HFF-Myc (cell line): Measurements from ENCODE around the gene ADAM30.
A peak's percentile ranks its signal among the peaks of the same experiment; 100 is the strongest.
"Not testable (repeated sequence)": the region's sequence is repeated elsewhere in the genome, so short reads cannot be mapped to it uniquely, and the experiment has no call there.

Experiments
- DNase-seq: peaks from one replicate; pipeline ENCODE4 v3.0.0-alpha.2; 2011; ENCODE audit warnings: low read depth; ENCODE audit errors: extremely low read depth
- H3K4me3 ChIP-seq: replicated peaks from 2 replicates; pipeline ENCODE4 v1.5.1; 2011; ENCODE audit warnings: low read depth, mild to moderate bottlenecking, control low read depth, low read length
- TF ChIP-seq, protein P1 (sequence below): IDR thresholded peaks from 2 replicates; pipeline ENCODE4 v1.5.1; 2012; ENCODE audit warnings: mild to moderate bottlenecking, low read depth, low read length, control low read depth; ENCODE audit errors: missing control alignments

Gene ADAM30

DNA sequence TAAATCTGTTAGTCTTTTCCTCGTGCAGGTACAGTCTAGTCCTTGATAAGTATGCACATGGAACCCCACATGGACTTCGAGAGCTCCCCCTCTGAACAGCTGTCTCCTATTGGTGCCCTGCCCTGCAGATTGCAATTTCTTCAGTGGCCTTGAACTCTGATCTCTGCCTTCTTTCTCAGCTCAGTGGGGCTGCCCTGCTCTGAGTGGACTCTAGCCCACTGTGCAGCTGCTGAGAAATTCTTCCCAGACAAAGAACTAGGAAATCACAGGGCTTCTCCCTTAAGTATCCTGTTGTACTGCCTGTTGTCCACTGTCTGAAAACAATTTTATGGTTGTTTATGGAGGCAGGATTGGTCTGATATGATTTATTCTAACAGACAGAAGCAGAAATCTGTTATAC is 38.2 kb downstream of the ADAM30 start:
- no peak overlapping the region for H3K4me3 ChIP-seq
- no peak for DNase-seq
- TF ChIP-seq, protein P1, sequence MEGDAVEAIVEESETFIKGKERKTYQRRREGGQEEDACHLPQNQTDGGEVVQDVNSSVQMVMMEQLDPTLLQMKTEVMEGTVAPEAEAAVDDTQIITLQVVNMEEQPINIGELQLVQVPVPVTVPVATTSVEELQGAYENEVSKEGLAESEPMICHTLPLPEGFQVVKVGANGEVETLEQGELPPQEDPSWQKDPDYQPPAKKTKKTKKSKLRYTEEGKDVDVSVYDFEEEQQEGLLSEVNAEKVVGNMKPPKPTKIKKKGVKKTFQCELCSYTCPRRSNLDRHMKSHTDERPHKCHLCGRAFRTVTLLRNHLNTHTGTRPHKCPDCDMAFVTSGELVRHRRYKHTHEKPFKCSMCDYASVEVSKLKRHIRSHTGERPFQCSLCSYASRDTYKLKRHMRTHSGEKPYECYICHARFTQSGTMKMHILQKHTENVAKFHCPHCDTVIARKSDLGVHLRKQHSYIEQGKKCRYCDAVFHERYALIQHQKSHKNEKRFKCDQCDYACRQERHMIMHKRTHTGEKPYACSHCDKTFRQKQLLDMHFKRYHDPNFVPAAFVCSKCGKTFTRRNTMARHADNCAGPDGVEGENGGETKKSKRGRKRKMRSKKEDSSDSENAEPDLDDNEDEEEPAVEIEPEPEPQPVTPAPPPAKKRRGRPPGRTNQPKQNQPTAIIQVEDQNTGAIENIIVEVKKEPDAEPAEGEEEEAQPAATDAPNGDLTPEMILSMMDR: no peak

DNA sequence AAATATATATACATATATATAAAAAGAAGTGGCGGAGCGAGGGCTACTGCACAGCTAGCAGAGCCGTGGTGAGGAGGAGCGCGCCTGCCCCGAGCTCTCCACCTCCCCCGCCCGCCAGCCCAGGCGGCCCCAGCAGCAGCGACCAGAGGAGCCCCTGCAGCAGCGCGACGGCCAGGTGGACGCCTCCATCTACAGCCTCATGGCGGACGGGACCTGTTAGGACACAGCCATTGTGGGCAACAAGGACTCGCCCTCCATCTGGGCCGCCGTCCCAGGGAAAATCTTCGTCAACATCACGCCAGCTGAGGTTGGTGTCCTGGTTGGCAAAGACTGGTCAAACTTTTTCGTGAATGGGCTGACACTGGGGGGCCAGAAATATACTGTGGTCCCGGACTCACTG is 43.2 kb downstream of the ADAM30 start:
- no peak for DNase-seq
- TF ChIP-seq, protein P1: no peak
- H3K4me3 ChIP-seq: no peak overlapping the region

DNA sequence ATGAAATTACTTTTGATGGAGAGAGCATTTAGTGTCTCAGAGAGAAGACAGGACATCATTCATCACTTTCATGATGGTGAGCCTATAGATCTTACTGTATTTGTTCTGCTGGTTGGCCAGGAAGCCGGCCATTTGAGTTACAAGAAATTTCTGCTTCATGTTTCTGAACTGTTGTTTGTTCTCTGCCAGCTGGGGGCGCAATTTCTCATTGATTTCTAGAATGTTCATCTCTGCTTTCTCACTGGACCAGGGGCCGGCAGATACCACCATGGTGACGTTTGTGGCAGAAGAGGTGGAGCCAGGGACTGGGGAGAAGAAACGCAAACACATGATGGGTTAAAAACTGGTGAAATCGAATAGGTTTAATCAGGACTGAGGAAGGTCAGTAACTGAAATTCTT is 52.1 kb downstream of the ADAM30 start:
- DNase-seq, H3K4me3 ChIP-seq: not testable (repeated sequence)
- TF ChIP-seq, protein P1: peak; percentile 48
